ENCODE results near the gene POU6F1.

POU6F1 gene

GRCh38 chr12:51200806-51201205 is 17.1 kb downstream of the POU6F1 start:
- Histone ChIP-seq H3K36me3 (ENCODE audit: control insufficient read depth, insufficient read depth, low read length) (peaks cover 10% of the 10 kb centered on the region), H3K4me1 (ENCODE audit: control insufficient read depth, insufficient read depth, low read length, poor library complexity, severe bottlenecking) (peaks cover 11% of the 10 kb centered on the region), H3K27ac (ENCODE audit: insufficient read depth, low read length, poor library complexity, severe bottlenecking) (no peak overlapping the region), H3K4me3 (ENCODE audit: insufficient read depth, low read depth, low read length, poor library complexity, severe bottlenecking) (no peak overlapping the region), H3K27me3 (replicated peaks; ENCODE audit: control insufficient read depth, insufficient read depth, low read length, poor library complexity, severe bottlenecking) (no peaks in the 10 kb centered on the region), H3K9me3 (ENCODE audit: control insufficient read depth, low read length) (no peaks in the 10 kb centered on the region)
- no peak for DNase-seq

GRCh38 chr12:51200156-51200555 is 17.7 kb downstream of the POU6F1 start:
- no peaks in the 10 kb centered on the region for H3K27me3 ChIP-seq (replicated peaks; ENCODE audit: control insufficient read depth, insufficient read depth, low read length, poor library complexity, severe bottlenecking)
- H3K36me3 ChIP-seq (ENCODE audit: control insufficient read depth, insufficient read depth, low read length), result peaks cover 10% of the 10 kb centered on the region
- no peak overlapping the region for H3K27ac ChIP-seq (ENCODE audit: insufficient read depth, low read length, poor library complexity, severe bottlenecking)
- DNase-seq, result no peak
- peaks cover 11% of the 10 kb centered on the region for H3K4me1 ChIP-seq (ENCODE audit: control insufficient read depth, insufficient read depth, low read length, poor library complexity, severe bottlenecking)
- no peak overlapping the region for H3K4me3 ChIP-seq (ENCODE audit: insufficient read depth, low read depth, low read length, poor library complexity, severe bottlenecking)
- H3K9me3 ChIP-seq (ENCODE audit: control insufficient read depth, low read length), result no peaks in the 10 kb centered on the region

GRCh38 chr12:51199366-51199945 is 18.4 kb downstream of the POU6F1 start:
- no peak for DNase-seq
- Histone ChIP-seq H3K36me3 (ENCODE audit: control insufficient read depth, insufficient read depth, low read length) (peaks cover 10% of the 10 kb centered on the region), H3K4me3 (ENCODE audit: insufficient read depth, low read depth, low read length, poor library complexity, severe bottlenecking) (no peak overlapping the region), H3K27ac (ENCODE audit: insufficient read depth, low read length, poor library complexity, severe bottlenecking) (no peak overlapping the region), H3K9me3 (ENCODE audit: control insufficient read depth, low read length) (no peaks in the 10 kb centered on the region), H3K4me1 (ENCODE audit: control insufficient read depth, insufficient read depth, low read length, poor library complexity, severe bottlenecking) (peaks cover 11% of the 10 kb centered on the region), H3K27me3 (replicated peaks; ENCODE audit: control insufficient read depth, insufficient read depth, low read length, poor library complexity, severe bottlenecking) (no peaks in the 10 kb centered on the region)

- no peaks in the 10 kb centered on the region for H3K9me3 ChIP-seq (ENCODE audit: control insufficient read depth, low read length)
- H3K27ac ChIP-seq (ENCODE audit: insufficient read depth, low read length, poor library complexity, severe bottlenecking), result no peak overlapping the region
- H3K27me3 ChIP-seq (replicated peaks; ENCODE audit: control insufficient read depth, insufficient read depth, low read length, poor library complexity, severe bottlenecking), result no peaks in the 10 kb centered on the region
- no peak for DNase-seq
- peaks cover 11% of the 10 kb centered on the region for H3K4me1 ChIP-seq (ENCODE audit: control insufficient read depth, insufficient read depth, low read length, poor library complexity, severe bottlenecking)
- H3K36me3 ChIP-seq (ENCODE audit: control insufficient read depth, insufficient read depth, low read length), result peaks cover 10% of the 10 kb centered on the region
- H3K4me3 ChIP-seq (ENCODE audit: insufficient read depth, low read depth, low read length, poor library complexity, severe bottlenecking), result no peak overlapping the region
Observed at GRCh38 chr12:51198568-51199365, 19.1 kb downstream of the POU6F1 start.

- DNase-seq, result no peak
- H3K4me3 ChIP-seq (ENCODE audit: insufficient read depth, low read depth, low read length, poor library complexity, severe bottlenecking), result no peak overlapping the region
- peaks cover 10% of the 10 kb centered on the region for H3K36me3 ChIP-seq (ENCODE audit: control insufficient read depth, insufficient read depth, low read length)
- no peak overlapping the region for H3K27ac ChIP-seq (ENCODE audit: insufficient read depth, low read length, poor library complexity, severe bottlenecking)
- peaks cover 4% of the 10 kb centered on the region for H3K4me1 ChIP-seq (ENCODE audit: control insufficient read depth, insufficient read depth, low read length, poor library complexity, severe bottlenecking)
- H3K27me3 ChIP-seq (replicated peaks; ENCODE audit: control insufficient read depth, insufficient read depth, low read length, poor library complexity, severe bottlenecking), result no peaks in the 10 kb centered on the region
- no peaks in the 10 kb centered on the region for H3K9me3 ChIP-seq (ENCODE audit: control insufficient read depth, low read length)
Observed at GRCh38 chr12:51197736-51198567, 19.9 kb downstream of the POU6F1 start.

GRCh38 chr12:51196547-51196946 is 21.3 kb downstream of the POU6F1 start:
- DNase-seq, result no peak
- Histone ChIP-seq H3K9me3 (ENCODE audit: control insufficient read depth, low read length) (no peaks in the 10 kb centered on the region), H3K4me3 (ENCODE audit: insufficient read depth, low read depth, low read length, poor library complexity, severe bottlenecking) (no peak overlapping the region), H3K4me1 (ENCODE audit: control insufficient read depth, insufficient read depth, low read length, poor library complexity, severe bottlenecking) (no peaks in the 10 kb centered on the region), H3K27me3 (replicated peaks; ENCODE audit: control insufficient read depth, insufficient read depth, low read length, poor library complexity, severe bottlenecking) (no peaks in the 10 kb centered on the region), H3K27ac (ENCODE audit: insufficient read depth, low read length, poor library complexity, severe bottlenecking) (no peak overlapping the region), H3K36me3 (ENCODE audit: control insufficient read depth, insufficient read depth, low read length) (peaks cover 10% of the 10 kb centered on the region)

- Histone ChIP-seq H3K36me3 (ENCODE audit: control insufficient read depth, insufficient read depth, low read length) (peaks cover 14% of the 10 kb centered on the region), H3K4me1 (ENCODE audit: control insufficient read depth, insufficient read depth, low read length, poor library complexity, severe bottlenecking) (no peaks in the 10 kb centered on the region), H3K27me3 (replicated peaks; ENCODE audit: control insufficient read depth, insufficient read depth, low read length, poor library complexity, severe bottlenecking) (no peaks in the 10 kb centered on the region), H3K27ac (ENCODE audit: insufficient read depth, low read length, poor library complexity, severe bottlenecking) (no peak overlapping the region), H3K4me3 (ENCODE audit: insufficient read depth, low read depth, low read length, poor library complexity, severe bottlenecking) (no peak overlapping the region), H3K9me3 (ENCODE audit: control insufficient read depth, low read length) (no peaks in the 10 kb centered on the region)
- DNase-seq, result no peak
Observed at GRCh38 chr12:51195841-51196240, 22.0 kb downstream of the POU6F1 start.

- Histone ChIP-seq H3K36me3 (ENCODE audit: control insufficient read depth, insufficient read depth, low read length) (peaks cover 12% of the 10 kb centered on the region), H3K4me3 (ENCODE audit: insufficient read depth, low read depth, low read length, poor library complexity, severe bottlenecking) (no peak overlapping the region), H3K9me3 (ENCODE audit: control insufficient read depth, low read length) (no peaks in the 10 kb centered on the region), H3K4me1 (ENCODE audit: control insufficient read depth, insufficient read depth, low read length, poor library complexity, severe bottlenecking) (no peaks in the 10 kb centered on the region), H3K27ac (ENCODE audit: insufficient read depth, low read length, poor library complexity, severe bottlenecking) (no peak overlapping the region), H3K27me3 (replicated peaks; ENCODE audit: control insufficient read depth, insufficient read depth, low read length, poor library complexity, severe bottlenecking) (no peaks in the 10 kb centered on the region)
- no peak for DNase-seq
Observed at GRCh38 chr12:51192284-51192671, 25.6 kb downstream of the POU6F1 start.

- no peak overlapping the region for H3K4me3 ChIP-seq (ENCODE audit: insufficient read depth, low read depth, low read length, poor library complexity, severe bottlenecking)
- peaks cover 12% of the 10 kb centered on the region for H3K36me3 ChIP-seq (ENCODE audit: control insufficient read depth, insufficient read depth, low read length)
- H3K27me3 ChIP-seq (replicated peaks; ENCODE audit: control insufficient read depth, insufficient read depth, low read length, poor library complexity, severe bottlenecking), result no peaks in the 10 kb centered on the region
- H3K4me1 ChIP-seq (ENCODE audit: control insufficient read depth, insufficient read depth, low read length, poor library complexity, severe bottlenecking), result no peaks in the 10 kb centered on the region
- no peaks in the 10 kb centered on the region for H3K9me3 ChIP-seq (ENCODE audit: control insufficient read depth, low read length)
- no peak overlapping the region for H3K27ac ChIP-seq (ENCODE audit: insufficient read depth, low read length, poor library complexity, severe bottlenecking)
- DNase-seq, result no peak
Observed at GRCh38 chr12:51191516-51192283, 26.2 kb downstream of the POU6F1 start.
